Neural cell (in vitro differentiated cells): ENCODE measurements around the gene CCNA2. TPM values are rescaled to one million over a fixed set of nuclear protein-coding genes. Genes with fewer than 3 reads are reported as not detected.

Experiments
- H2AFZ ChIP-seq: fragments of 200-600, 300-800 bp; sonication (generic), shearing (Covaris generic); 2 replicates; pipeline ENCODE4 v1.6.0; 2014; ENCODE audit warnings: low read depth, mild to moderate bottlenecking, antibody characterized with exemption, low read length, moderate library complexity
- H3F3A ChIP-seq: fragments of 200-600 bp; shearing (Covaris generic); 2 replicates; pipeline ENCODE4 v1.6.1; 2016; ENCODE audit warnings: mild to moderate bottlenecking, moderate library complexity, mixed read lengths, antibody characterized with exemption, low read length; ENCODE audit not compliant: insufficient read depth, poor library complexity, severe bottlenecking
- H3K27ac ChIP-seq: fragments of 200-600, 300-800 bp; sonication (generic), shearing (Covaris generic); 2 replicates; pipeline ENCODE4 v1.5.1; 2014; ENCODE audit warnings: mild to moderate bottlenecking, low read length, moderate library complexity
- H3K27me3 ChIP-seq: fragments of 300-800, 200-600 bp; sonication (generic), shearing (Covaris generic); 2 replicates; pipeline ENCODE4 v1.6.0; 2014; ENCODE audit warnings: mild to moderate bottlenecking, low read depth, low read length, moderate library complexity; ENCODE audit not compliant: insufficient read depth
- H3K36me3 ChIP-seq: fragments of 300-800, 200-600 bp; sonication (generic), shearing (Covaris generic); 2 replicates; pipeline ENCODE4 v1.5.1; 2014; ENCODE audit warnings: mild to moderate bottlenecking, antibody characterized with exemption, low read length, moderate library complexity; ENCODE audit not compliant: insufficient read depth
- H3K4me2 ChIP-seq: fragments of 300-800, 200-600 bp; sonication (generic), shearing (Covaris generic); 2 replicates; pipeline ENCODE4 v1.6.0; 2014; ENCODE audit warnings: mild to moderate bottlenecking, low read length
- H3K4me3 ChIP-seq: fragments of 300-800, 200-600 bp; sonication (generic), shearing (Covaris generic); 2 replicates; pipeline ENCODE4 v1.5.1; 2014; ENCODE audit warnings: mild to moderate bottlenecking, low read length, moderate library complexity
- H3K79me2 ChIP-seq: fragments of 200-600 bp; shearing (Covaris generic); replicated peaks from 2 replicates; pipeline ENCODE4 v1.6.0; 2014; ENCODE audit warnings: mild to moderate bottlenecking, low read length, moderate library complexity; ENCODE audit not compliant: insufficient read depth
- H3K9ac ChIP-seq: fragments of 300-800, 200-600 bp; sonication (generic), shearing (Covaris generic); 2 replicates; pipeline ENCODE4 v1.6.1; 2016; ENCODE audit warnings: mild to moderate bottlenecking, low read length, mixed read lengths
- H3K9me2 ChIP-seq: fragments of 200-600 bp; shearing (Covaris generic); 2 replicates; pipeline ENCODE4 v1.6.1; 2016; ENCODE audit warnings: mild to moderate bottlenecking, low read length, mixed read lengths; ENCODE audit not compliant: insufficient read depth
- H3K9me3 ChIP-seq: fragments of 200-600, 300-800 bp; sonication (generic), shearing (Covaris generic); 2 replicates; pipeline ENCODE4 v1.6.1; 2016; ENCODE audit warnings: mild to moderate bottlenecking, mixed run types, low read length, moderate library complexity, mixed read lengths
- H4K20me1 ChIP-seq: fragments of 200-600 bp; shearing (Covaris generic); 2 replicates; pipeline ENCODE4 v1.6.1; 2016; ENCODE audit warnings: mild to moderate bottlenecking, mixed run types; ENCODE audit not compliant: insufficient read depth
- CTCF ChIP-seq: fragments of 450-650 bp; IDR thresholded peaks from 2 replicates; pipeline ENCODE4 v1.5.1; 2014; ENCODE audit warnings: antibody characterized with exemption, mild to moderate bottlenecking, moderate library complexity; ENCODE audit not compliant: poor library complexity, severe bottlenecking
- EP300 ChIP-seq: fragments of 450-650 bp; conservative IDR thresholded peaks from 2 replicates; pipeline ENCODE4 v1.6.1; 2014; ENCODE audit warnings: antibody characterized with exemption, mild to moderate bottlenecking, moderate library complexity; ENCODE audit not compliant: poor library complexity, severe bottlenecking
- EZH2 ChIP-seq: fragments of 200-600, 300-800 bp; shearing (Covaris generic), sonication (generic); IDR thresholded peaks from 2 replicates; pipeline ENCODE4 v1.6.1; 2014; ENCODE audit warnings: antibody characterized with exemption, low read length, borderline replicate concordance, mild to moderate bottlenecking; ENCODE audit not compliant: insufficient read depth, poor library complexity, severe bottlenecking
- MXI1 ChIP-seq: fragments of 450-650 bp; conservative IDR thresholded peaks from 2 replicates; pipeline ENCODE4 v1.6.1; 2014; ENCODE audit warnings: antibody characterized with exemption, mild to moderate bottlenecking; ENCODE audit not compliant: poor library complexity, severe bottlenecking
- POLR2AphosphoS5 ChIP-seq: IDR thresholded peaks from 2 replicates; pipeline ENCODE4 v1.6.1; 2012
- RAD21 ChIP-seq: fragments of 450-650 bp; conservative IDR thresholded peaks from 2 replicates; pipeline ENCODE4 v1.6.1; 2014; ENCODE audit warnings: antibody characterized with exemption, mild to moderate bottlenecking, moderate library complexity
- REST ChIP-seq: IDR thresholded peaks from 2 replicates; pipeline ENCODE4 v1.6.1; 2012; ENCODE audit warnings: borderline replicate concordance
- SMC3 ChIP-seq: fragments of 450-650 bp; conservative IDR thresholded peaks from 2 replicates; pipeline ENCODE4 v1.6.1; 2014; ENCODE audit warnings: antibody characterized with exemption, mild to moderate bottlenecking, moderate library complexity; ENCODE audit not compliant: poor library complexity
- TAF1 ChIP-seq: IDR thresholded peaks from 2 replicates; pipeline ENCODE4 v1.6.1; 2012; ENCODE audit warnings: low read depth
- polyA plus RNA-seq: library from polyadenylated mRNA; depleted of rRNA; stranded (reverse); fragments of >200 nt; gene quantifications from 2 replicates; pipeline ENCODE4 v1.2.3, GENCODE V29; 2014

The CCNA2 gene
- polyA plus RNA-seq, 1 donor from 2014 or later: 7.5 TPM

GRCh38 chr4:121767166-121767565, 56.5 kb downstream of the CCNA2 start:
- no peak overlapping the region for H3K27ac ChIP-seq
- H2AFZ ChIP-seq: no peak overlapping the region
- H3K9ac ChIP-seq: no peak overlapping the region
- TF ChIP-seq SMC3: no peak
- TF ChIP-seq CTCF: no peak
- no peak for TF ChIP-seq EZH2
- no peak for TF ChIP-seq RAD21
- no peak for TF ChIP-seq MXI1
- TF ChIP-seq EP300: no peak
- TF ChIP-seq POLR2AphosphoS5: no peak
- TF ChIP-seq TAF1: no peak
- TF ChIP-seq REST: no peak
- H3K9me3 ChIP-seq: no peaks in the 10 kb centered on the region
- no peak overlapping the region for H3K4me2 ChIP-seq
- no peaks in the 10 kb centered on the region for H3K9me2 ChIP-seq
- no peaks in the 10 kb centered on the region for H3F3A ChIP-seq
- H3K27me3 ChIP-seq: peaks cover 44% of the 10 kb centered on the region
- H4K20me1 ChIP-seq: no peaks in the 10 kb centered on the region
- H3K36me3 ChIP-seq: no peaks in the 10 kb centered on the region
- H3K4me3 ChIP-seq: no peak overlapping the region
- no peaks in the 10 kb centered on the region for H3K79me2 ChIP-seq

Other genes starting within 250 kb of the CCNA2 start
- gene ANXA5, start 126.9 kb downstream of the CCNA2 start, polyA plus RNA-seq: 2.9 and 8.1 TPM in 2 replicates
- 0.17 TPM in 1 of 2 replicates, not detected in the other for gene SMIM43, start 58.7 kb downstream of the CCNA2 start, polyA plus RNA-seq
- 67.3 and 67.4 TPM in 2 replicates for gene EXOSC9, start 22.6 kb downstream of the CCNA2 start, polyA plus RNA-seq
- 44.6 and 60.9 TPM in 2 replicates for gene BBS7, start 46.6 kb upstream of the CCNA2 start, polyA plus RNA-seq
- gene TRPC3, start 128.2 kb upstream of the CCNA2 start, polyA plus RNA-seq: 5.8 and 6.9 TPM in 2 replicates